Measurements from ENCODE around the gene TAF10. TPM values are rescaled to one million over a fixed set of nuclear protein-coding genes. Genes with fewer than 3 reads are reported as not detected.

TAF10 gene
- total and polyA plus RNA-seq, 2 of the 13 experiments (the other 11 are each of a cell fraction or from before 2014, with no cell fraction given) = 71.3 to 134 TPM

DNA sequence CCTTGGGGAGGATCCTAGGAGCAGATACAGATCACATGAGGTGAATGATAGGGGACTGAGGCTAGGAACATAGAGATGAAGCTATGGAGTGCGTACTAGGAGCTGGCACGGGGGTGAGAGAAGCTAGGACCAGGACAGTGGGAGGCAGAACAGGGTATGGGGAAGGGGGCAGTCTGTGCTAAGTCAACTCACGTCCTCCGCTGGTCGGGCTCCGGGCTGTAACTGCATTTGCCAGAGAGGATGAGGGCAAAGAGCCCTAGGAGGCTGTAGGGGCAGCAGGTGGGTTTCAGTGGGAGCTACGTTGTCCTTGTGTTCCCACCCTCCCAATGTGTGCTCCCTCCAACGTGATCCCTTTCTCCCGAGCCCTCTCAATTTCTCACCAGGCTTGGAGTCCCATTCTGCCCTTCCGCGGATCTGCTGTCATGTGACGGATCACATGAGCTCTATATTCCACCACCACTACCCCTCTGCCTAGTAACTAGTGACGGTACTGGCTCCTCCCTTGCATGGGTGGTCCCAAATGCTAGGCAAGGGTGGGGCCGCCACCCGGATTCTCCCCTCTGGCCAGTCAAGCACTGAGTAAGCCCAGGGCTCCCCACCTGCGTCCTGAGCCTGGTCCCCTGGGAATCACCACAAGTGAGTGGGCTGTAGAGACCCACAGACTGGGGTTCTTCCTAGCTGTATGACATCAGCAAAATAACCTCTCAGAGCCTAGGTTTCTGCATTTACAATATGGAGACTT is 7.2 kb upstream of the TAF10 start, which contains the start of gene TPP1:
TSS of gene TPP1 (minus strand) at position 419 of the 742 bp plus-strand sequence. CDS start at position 397, 22 bp downstream.
- in situ Hi-C loops (cut with HindIII; ENCODE audit: extremely low pct_ligation_motif_present, low pct_unique_long_range_greater_than_20kb) (no loop called here), intact Hi-C loops (cut with micrococcal nuclease; ENCODE audit: unreplicated experiment) (loop anchor here (2.0 kb wide), 1 partner anchor 14 kb away; no protein-coding TSS in a partner anchor)
- Histone ChIP-seq H3K9me3 (ENCODE audit: low read length) (no peaks in the 10 kb centered on the region), H3K4me3 (replicated peaks in 1 of 3; ENCODE audit: insufficient read depth in 1 of 3, low read depth in 2 of 3, low read length in 3 of 3) (peak within 1 kb of the TSS; percentile 67 to 94 (median 88)), H3K4me1 (ENCODE audit: insufficient read depth, low read length) (peaks cover 28% of the 10 kb centered on the region), H3K9ac (ENCODE audit: insufficient read depth, low read depth, low read length) (peak within 1 kb of the TSS; percentile 86), H3K36me3 (replicated peaks in 1 of 2; ENCODE audit: control insufficient read depth in 1 of 2, insufficient read depth in 2 of 2, low read length in 2 of 2) (peaks cover 2 to 15% of the 10 kb centered on the region in 2 experiments; a peak in 3 of 5 replicates), H4K20me1 (ENCODE audit: insufficient read depth, low read length) (no peaks in the 10 kb centered on the region), H3K27ac (ENCODE audit: extremely low read length, insufficient read depth, low read length) (peak within 1 kb of the TSS; percentile 58), H3K4me2 (ENCODE audit: low read depth, low read length) (peak within 1 kb of the TSS; percentile 99), H2AFZ (ENCODE audit: low read length) (peak within 1 kb of the TSS; percentile 82), H3K79me2 (ENCODE audit: insufficient read depth, low read length) (peaks cover 7% of the 10 kb centered on the region), H3K27me3 (ENCODE audit: control insufficient read depth in 1 of 2, insufficient read depth in 2 of 2, low read length in 2 of 2) (peaks cover 12 to 40% of the 10 kb centered on the region in 2 experiments; a peak in 4 of 5 replicates)
- WGBS (ENCODE audit: low lambda C conversion rate) = 1% methylated on average over 12 of the region's 16 CpGs
- DNase-seq (ENCODE audit: low spot score) (peak; percentile 91), FAIRE-seq (peak; percentile 98), ATAC-seq (peak; percentile 93)
- POLR2A ChIA-PET = interaction anchor here (0.7 to 3.1 kb wide), 18 partner anchors 9 to 256 kb away, joined by 3 to 36 read pairs (median 4); partner anchors contain the start of genes APBB1, ARFIP2, ILK and MRPL17
- BruUV-seq (replicated peaks) = TSS peak; percentile 75
- CTCF ChIA-PET (ENCODE audit: low intra/inter-chr PET ratio, low total read pairs) = no interaction called here
- TF ChIP-seq ZNF101 (CRISPR knock-in tag; IDR thresholded peaks at IDR 0.05; ENCODE audit: borderline replicate concordance, low read depth) (no peak), ZNF674 (CRISPR knock-in tag; IDR thresholded peaks at IDR 0.05; ENCODE audit: low read depth) (no peak), GABPB1 (CRISPR knock-in tag; IDR thresholded peaks at IDR 0.05) (peak; percentile 64), ZNF264 (CRISPR knock-in tag; IDR thresholded peaks at IDR 0.05) (peak; percentile 70; the same call in 1 of the 2 replicates), AGO1 (IDR thresholded peaks at IDR 0.05; ENCODE audit: low read depth, low read length, poor library complexity, severe bottlenecking) (no peak), RORA (CRISPR knock-in tag; IDR thresholded peaks at IDR 0.05) (no peak), SRSF1 (optimal IDR thresholded peaks at IDR 0.05; ENCODE audit: low read depth, low read length) (no peak), SIN3B (IDR thresholded peaks at IDR 0.05; ENCODE audit: low read length) (peak; percentile 71; the same call in 1 of the 2 replicates)
- TF ChIP-seq, protein P1, sequence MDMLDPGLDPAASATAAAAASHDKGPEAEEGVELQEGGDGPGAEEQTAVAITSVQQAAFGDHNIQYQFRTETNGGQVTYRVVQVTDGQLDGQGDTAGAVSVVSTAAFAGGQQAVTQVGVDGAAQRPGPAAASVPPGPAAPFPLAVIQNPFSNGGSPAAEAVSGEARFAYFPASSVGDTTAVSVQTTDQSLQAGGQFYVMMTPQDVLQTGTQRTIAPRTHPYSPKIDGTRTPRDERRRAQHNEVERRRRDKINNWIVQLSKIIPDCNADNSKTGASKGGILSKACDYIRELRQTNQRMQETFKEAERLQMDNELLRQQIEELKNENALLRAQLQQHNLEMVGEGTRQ (IDR thresholded peaks at IDR 0.05; ENCODE audit: low read depth, low read length) = peak; percentile 99
- TF ChIP-seq, protein P1 (CRISPR knock-in tag; IDR thresholded peaks at IDR 0.05; ENCODE audit: borderline replicate concordance) = peak; percentile 99; the same call in 1 of the 2 replicates
- TF ChIP-seq, protein P2, sequence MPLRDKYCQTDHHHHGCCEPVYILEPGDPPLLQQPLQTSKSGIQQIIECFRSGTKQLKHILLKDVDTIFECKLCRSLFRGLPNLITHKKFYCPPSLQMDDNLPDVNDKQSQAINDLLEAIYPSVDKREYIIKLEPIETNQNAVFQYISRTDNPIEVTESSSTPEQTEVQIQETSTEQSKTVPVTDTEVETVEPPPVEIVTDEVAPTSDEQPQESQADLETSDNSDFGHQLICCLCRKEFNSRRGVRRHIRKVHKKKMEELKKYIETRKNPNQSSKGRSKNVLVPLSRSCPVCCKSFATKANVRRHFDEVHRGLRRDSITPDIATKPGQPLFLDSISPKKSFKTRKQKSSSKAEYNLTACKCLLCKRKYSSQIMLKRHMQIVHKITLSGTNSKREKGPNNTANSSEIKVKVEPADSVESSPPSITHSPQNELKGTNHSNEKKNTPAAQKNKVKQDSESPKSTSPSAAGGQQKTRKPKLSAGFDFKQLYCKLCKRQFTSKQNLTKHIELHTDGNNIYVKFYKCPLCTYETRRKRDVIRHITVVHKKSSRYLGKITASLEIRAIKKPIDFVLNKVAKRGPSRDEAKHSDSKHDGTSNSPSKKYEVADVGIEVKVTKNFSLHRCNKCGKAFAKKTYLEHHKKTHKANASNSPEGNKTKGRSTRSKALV (CRISPR knock-in tag; IDR thresholded peaks at IDR 0.05) = no peak

All from HepG2 (cell line).